HepG2 (cell line): Measurements from ENCODE around the gene SLC25A19. TPM values are rescaled to one million over a fixed set of nuclear protein-coding genes. Genes with fewer than 3 reads are reported as not detected.
A peak's percentile ranks its signal among the peaks of the same experiment; 100 is the strongest.

Experiments used
- CC2D1A ChIP-seq: sonication (generic); formaldehyde crosslinking; IDR thresholded peaks from 2 replicates; pipeline ENCODE4 v1.8.1; 2023; ENCODE audit warnings: mild to moderate bottlenecking, missing genetic modification reagents
- E2F2 ChIP-seq: sonication (generic); formaldehyde crosslinking; IDR thresholded peaks from 2 replicates; pipeline ENCODE4 v1.4.0; 2020; ENCODE audit warnings: missing genetic modification reagents, borderline replicate concordance
- ELF1 ChIP-seq: sonication (generic); formaldehyde crosslinking; IDR thresholded peaks from 2 replicates; pipeline ENCODE4 v1.4.0; 2020; ENCODE audit warnings: missing genetic modification reagents
- ESRRA ChIP-seq: sonication (generic); formaldehyde crosslinking; IDR thresholded peaks from 2 replicates; pipeline ENCODE4 v1.5.1; 2020; ENCODE audit warnings: mild to moderate bottlenecking, low read depth, missing genetic modification reagents
- FOXP4 ChIP-seq: sonication (generic); formaldehyde crosslinking; IDR thresholded peaks from 2 replicates; pipeline ENCODE4 v1.4.0; 2020; ENCODE audit warnings: missing genetic modification reagents
- GRHL1 ChIP-seq: sonication (generic); formaldehyde crosslinking; conservative IDR thresholded peaks from 2 replicates; pipeline ENCODE4 v1.8.0; 2022; ENCODE audit warnings: missing genetic modification reagents
- GTF3A ChIP-seq: sonication (generic); formaldehyde crosslinking; conservative IDR thresholded peaks from 2 replicates; pipeline ENCODE4 v1.4.0; 2020; ENCODE audit warnings: mild to moderate bottlenecking, missing genetic modification reagents
- HNF4G ChIP-seq, 2 experiments: sonication (generic) in 1 of 2; formaldehyde crosslinking in 1 of 2; IDR thresholded peaks; 2 replicates each; pipeline versions ENCODE4 v1.4.0 to v1.6.1; 2011 to 2020; ENCODE audit warnings: borderline replicate concordance in 2 of 2, low read depth in 2 of 2, mild to moderate bottlenecking in 2 of 2, low read length in 1 of 2, missing genetic modification reagents in 1 of 2, moderate library complexity in 1 of 2
- KDM6A ChIP-seq: IDR thresholded peaks from 2 replicates; pipeline ENCODE4 v1.6.1; 2016; ENCODE audit warnings: low read depth
- KMT2B ChIP-seq: IDR thresholded peaks from 2 replicates; pipeline ENCODE4 v1.6.1; 2016; ENCODE audit warnings: missing genetic modification reagents, missing compliant biosample characterization
- MXD1 ChIP-seq: sonication (generic); formaldehyde crosslinking; IDR thresholded peaks from 2 replicates; pipeline ENCODE4 v1.4.0; 2020; ENCODE audit warnings: mild to moderate bottlenecking, missing genetic modification reagents
- MXD3 ChIP-seq: IDR thresholded peaks from 2 replicates; pipeline ENCODE4 v1.6.1; 2016; ENCODE audit warnings: mild to moderate bottlenecking, missing biosample characterization, missing genetic modification reagents
- SIX4 ChIP-seq: sonication (generic); formaldehyde crosslinking; IDR thresholded peaks from 2 replicates; pipeline ENCODE4 v1.4.0; 2020; ENCODE audit warnings: missing genetic modification reagents
- SOX6 ChIP-seq, 2 experiments: fragments of 450-650 bp in 1 of 2; sonication (generic) in 1 of 2; formaldehyde crosslinking in 1 of 2; IDR thresholded peaks; 2 replicates each; pipeline versions ENCODE4 v1.4.0 to v1.6.1; 2017 to 2020; ENCODE audit warnings: antibody characterized with exemption in 1 of 2, mild to moderate bottlenecking in 1 of 2, missing genetic modification reagents in 1 of 2
- SRY ChIP-seq: sonication (generic); formaldehyde crosslinking; IDR thresholded peaks from 2 replicates; pipeline ENCODE4 v1.8.0; 2022; ENCODE audit warnings: mild to moderate bottlenecking, missing genetic modification reagents
- TAF1 ChIP-seq: sonication (generic); formaldehyde crosslinking; IDR thresholded peaks from 2 replicates; pipeline ENCODE4 v1.4.0; 2020; ENCODE audit warnings: missing genetic modification reagents
- TCF12 ChIP-seq, 2 experiments: fragments of 450-650 bp in 1 of 2; sonication (generic) in 1 of 2; formaldehyde crosslinking in 1 of 2; IDR thresholded peaks; 2 replicates each; pipeline versions ENCODE4 v1.6.1 to v1.8.0; 2017 to 2022; ENCODE audit warnings: antibody characterized with exemption in 1 of 2, mild to moderate bottlenecking in 1 of 2, missing genetic modification reagents in 1 of 2, moderate library complexity in 1 of 2
- ZEB1 ChIP-seq: IDR thresholded peaks from 2 replicates; pipeline ENCODE4 v1.6.1; 2012; ENCODE audit warnings: mild to moderate bottlenecking, low read depth, inconsistent platforms; ENCODE audit not compliant: insufficient replicate concordance
- ZNF124 ChIP-seq: sonication (generic); formaldehyde crosslinking; IDR thresholded peaks from 2 replicates; pipeline ENCODE4 v1.4.0; 2020; ENCODE audit warnings: missing genetic modification reagents
- ZNF782 ChIP-seq: sonication (generic); formaldehyde crosslinking; IDR thresholded peaks from 2 replicates; pipeline ENCODE4 v1.4.0; 2020; ENCODE audit warnings: missing genetic modification reagents, mild to moderate bottlenecking, borderline replicate concordance
- polyA plus RNA-seq, 8 experiments: library from polyadenylated mRNA; depleted of rRNA in 3 of 8; stranded (reverse) in 7 of 8; unstranded in 1 of 8; fragments of >200 nt; fragmentation: Illumina TruSeq in 4 of 8; extraction: Trizol in 4 of 8; gene quantifications; 2 replicates each; pipeline versions ENCODE4 v1.2.1 to v1.2.3, GENCODE V29; 2011 to 2016; ENCODE audit warnings: low read depth in 4 of 8, missing spikeins in 1 of 8, mixed read lengths in 1 of 8; ENCODE audit not compliant: insufficient read depth in 1 of 8
- total RNA-seq, 5 experiments: library from RNA; depleted of rRNA; stranded (reverse); fragments of >200 nt; fragmentation: Illumina TruSeq; extraction: Trizol; gene quantifications; 2 replicates each; pipeline ENCODE4 v1.2.3, GENCODE V29; 2016; ENCODE audit warnings: low read depth in 1 of 5
- TF ChIP-seq, protein P1 (sequence below): IDR thresholded peaks from 2 replicates; pipeline ENCODE4 v1.6.1; 2016; ENCODE audit warnings: low read depth

SLC25A19 gene
- total and polyA plus RNA-seq, 2 of the 13 experiments (the other 11 are each of a cell fraction or from before 2014, with no cell fraction given), result 24.4 to 41.4 TPM

DNA sequence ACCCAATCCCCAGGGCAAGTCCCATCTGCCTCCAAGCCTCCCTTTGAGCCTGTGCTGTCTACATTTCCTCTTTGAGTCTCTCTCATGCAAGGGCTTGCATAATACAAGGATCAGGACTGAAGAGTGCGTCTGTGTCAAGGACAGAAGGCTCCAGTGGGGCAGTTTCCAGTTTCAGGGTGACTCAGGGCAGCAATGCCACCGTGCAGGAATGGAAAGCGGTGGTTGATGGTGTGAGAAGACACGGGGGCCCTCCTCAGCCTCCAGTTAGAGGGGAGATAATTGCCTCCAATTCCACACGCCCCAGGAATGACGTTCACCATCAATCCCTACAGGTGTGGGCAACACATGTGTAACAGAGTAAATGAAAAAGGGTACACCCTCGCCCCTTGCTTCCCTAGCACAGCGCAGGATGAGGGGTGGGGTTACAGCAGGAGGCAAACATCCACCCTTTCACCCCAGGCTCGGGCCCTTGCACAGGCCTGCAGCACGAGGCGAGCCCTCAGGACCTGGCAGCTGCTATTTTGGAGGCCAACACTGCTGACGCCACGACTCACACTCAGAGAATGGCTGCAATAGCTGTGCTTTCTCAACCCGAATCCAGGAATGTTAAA, 24.8 kb upstream of the SLC25A19 start (continued):
- TF ChIP-seq MXD1 (CRISPR knock-in tag) (no peak), GRHL1 (CRISPR knock-in tag) (no peak), SRY (CRISPR knock-in tag) (0 out of 2 replicates have a peak, but pooled peaks have one; percentile 68), GTF3A (CRISPR knock-in tag) (no peak), ZEB1 (no peak), KMT2B (no peak), ZNF124 (CRISPR knock-in tag) (no peak), MXD3 (no peak), TAF1 (CRISPR knock-in tag) (no peak), SOX6 (IDR thresholded peaks at IDR 0.05) (no peak), SOX6 (CRISPR knock-in tag; IDR thresholded peaks at IDR 0.05) (peak; percentile 23; the same call in 1 of the 2 replicates), ZNF782 (no peak), SIX4 (peak; percentile 42; the same call in 1 of the 2 replicates), FOXP4 (CRISPR knock-in tag) (no peak), KDM6A (CRISPR knock-in tag) (no peak), HNF4G (IDR thresholded peaks at IDR 0.05; ENCODE audit: borderline replicate concordance, low read depth, low read length) (no peak), HNF4G (CRISPR knock-in tag; IDR thresholded peaks at IDR 0.05; ENCODE audit: borderline replicate concordance, low read depth) (no peak), ELF1 (CRISPR knock-in tag) (peak; percentile 49; the same call in 1 of the 2 replicates), E2F2 (no peak), CC2D1A (CRISPR knock-in tag) (no peak), TCF12 (IDR thresholded peaks at IDR 0.05) (no peak), TCF12 (CRISPR knock-in tag; IDR thresholded peaks at IDR 0.05) (no peak), ESRRA (CRISPR knock-in tag) (no peak)
- TF ChIP-seq, protein P1, sequence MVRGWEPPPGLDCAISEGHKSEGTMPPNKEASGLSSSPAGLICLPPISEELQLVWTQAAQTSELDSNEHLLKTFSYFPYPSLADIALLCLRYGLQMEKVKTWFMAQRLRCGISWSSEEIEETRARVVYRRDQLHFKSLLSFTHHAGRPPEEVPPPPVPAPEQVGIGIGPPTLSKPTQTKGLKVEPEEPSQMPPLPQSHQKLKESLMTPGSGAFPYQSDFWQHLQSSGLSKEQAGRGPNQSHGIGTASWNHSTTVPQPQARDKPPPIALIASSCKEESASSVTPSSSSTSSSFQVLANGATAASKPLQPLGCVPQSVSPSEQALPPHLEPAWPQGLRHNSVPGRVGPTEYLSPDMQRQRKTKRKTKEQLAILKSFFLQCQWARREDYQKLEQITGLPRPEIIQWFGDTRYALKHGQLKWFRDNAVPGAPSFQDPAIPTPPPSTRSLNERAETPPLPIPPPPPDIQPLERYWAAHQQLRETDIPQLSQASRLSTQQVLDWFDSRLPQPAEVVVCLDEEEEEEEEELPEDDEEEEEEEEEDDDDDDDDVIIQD, result no peak
